ENCODE measurements around the gene FGFR2.
"Not testable (repeated sequence)": the region's sequence is repeated elsewhere in the genome, so short reads cannot be mapped to it uniquely, and the experiment has no call there.

FGFR2 gene

DNA sequence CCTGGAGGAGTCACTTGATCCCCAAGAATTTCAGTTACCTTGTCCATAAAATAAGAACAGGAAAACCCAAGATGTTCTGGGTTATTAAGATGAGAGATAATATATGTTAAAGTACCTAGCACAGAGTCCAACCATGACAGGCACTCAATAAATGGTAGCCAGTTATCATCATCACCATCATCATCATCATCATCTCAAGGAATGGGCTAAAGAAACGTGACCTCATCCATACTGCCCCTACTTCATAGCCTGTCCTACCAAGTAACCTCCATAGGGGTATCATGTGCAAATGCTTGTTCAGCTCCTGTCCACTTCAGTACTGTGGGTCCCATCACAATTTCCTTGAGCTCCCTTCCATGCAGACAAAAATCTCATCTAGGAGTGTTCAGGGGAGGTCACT lies 14.4 kb downstream of the FGFR2 start:
- DNase-seq: no peak

DNA sequence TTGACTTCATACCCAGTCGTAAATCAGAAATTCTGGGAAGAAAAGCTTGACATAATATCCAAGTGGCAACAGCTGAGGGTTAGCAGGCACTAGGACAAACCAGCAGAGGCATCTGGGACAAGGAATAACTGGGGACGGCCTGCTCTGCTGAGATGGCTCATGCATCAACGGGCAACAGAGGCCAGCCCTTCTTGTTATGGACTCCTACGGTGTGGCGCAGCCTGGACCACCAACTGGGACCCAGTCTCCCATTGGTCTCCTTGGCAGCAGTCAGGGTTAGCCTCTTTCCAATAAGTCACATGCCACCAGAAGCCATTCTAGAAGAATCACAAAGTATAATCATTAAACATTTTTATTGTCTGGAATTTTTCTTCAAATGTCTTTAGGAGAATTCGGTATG lies 15.0 kb downstream of the FGFR2 start:
- DNase-seq: no peak

DNA sequence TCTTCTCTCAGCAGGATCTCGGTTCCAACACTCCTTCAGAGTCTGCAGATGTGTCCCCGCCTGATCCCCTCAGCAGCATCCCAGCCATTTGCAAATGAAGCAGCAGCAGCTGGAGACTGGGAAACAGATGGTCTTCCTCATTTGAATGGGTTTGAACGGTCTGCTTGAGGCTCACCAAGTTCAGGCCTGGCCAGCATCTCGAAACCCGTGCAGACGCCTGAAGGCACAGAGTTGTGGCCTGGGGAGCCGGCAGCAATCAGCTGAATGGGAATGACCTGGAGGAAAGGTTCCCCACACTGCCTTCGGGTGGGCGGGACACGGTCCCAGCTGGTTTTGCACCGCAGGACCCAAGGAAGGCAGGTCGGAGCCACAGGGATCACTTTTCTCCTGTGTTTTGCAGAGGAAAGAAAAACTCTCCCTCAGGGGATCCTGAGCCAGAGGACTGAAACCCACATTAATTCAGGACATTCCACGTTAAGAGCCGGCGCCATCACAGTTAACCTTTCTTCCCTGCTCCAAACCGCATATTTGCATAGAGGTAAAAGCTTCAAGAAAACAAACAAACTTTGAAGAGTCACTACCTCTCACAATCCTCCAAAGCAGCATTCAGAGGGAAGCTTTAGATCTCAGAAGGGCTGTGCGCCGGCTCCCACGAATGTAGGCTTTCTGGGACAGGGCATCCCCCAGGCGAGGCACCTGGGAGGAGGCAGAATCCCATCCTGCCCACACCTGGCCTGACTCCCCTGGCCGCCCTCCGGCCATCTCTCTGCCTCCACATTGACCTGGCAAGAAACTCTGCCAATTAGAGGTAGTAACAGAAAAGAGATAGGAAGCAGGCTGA lies 17.7 kb downstream of the FGFR2 start:
- peak in 1 of 2 donors; percentile 35 for DNase-seq

DNA sequence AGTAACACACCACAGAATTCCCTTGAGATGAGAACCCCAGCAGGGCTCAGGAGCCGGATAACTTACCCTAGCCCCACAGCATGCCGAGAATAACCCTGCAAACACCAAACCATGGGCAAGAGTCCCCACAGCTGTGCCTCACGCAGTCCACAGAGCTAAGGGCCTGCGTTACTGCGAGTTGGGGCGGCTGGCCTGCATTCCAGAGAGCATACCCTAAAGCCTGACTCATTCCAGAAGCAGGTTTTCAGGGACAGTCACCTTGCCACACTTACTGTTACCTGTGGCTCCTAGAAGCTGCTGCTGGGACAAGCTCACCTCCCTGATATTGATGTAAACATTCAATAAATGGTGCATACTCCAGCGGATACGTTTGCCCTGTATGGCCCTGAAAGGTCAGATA lies 18.6 kb downstream of the FGFR2 start:
- no peak for DNase-seq

DNA sequence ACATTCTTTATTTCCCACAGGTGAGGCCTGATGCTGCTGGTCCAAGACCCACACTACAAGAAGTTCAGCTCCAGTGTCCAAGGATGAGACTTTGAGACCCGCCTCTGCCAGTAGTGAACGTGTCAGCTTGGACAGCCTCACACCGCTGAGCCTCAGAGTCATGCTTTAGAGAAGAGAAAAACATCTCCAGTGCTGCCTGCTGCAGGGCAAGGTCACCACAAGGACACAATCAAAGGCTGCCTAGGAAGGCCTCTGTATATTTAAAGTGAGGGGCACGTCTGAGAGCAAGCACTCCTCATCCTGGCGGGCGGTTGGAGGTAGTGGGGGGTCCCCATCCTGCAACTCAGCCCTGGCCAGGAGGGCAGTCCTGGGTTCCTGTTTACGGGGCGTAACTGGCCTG lies 19.3 kb downstream of the FGFR2 start:
- no peak for DNase-seq

DNA sequence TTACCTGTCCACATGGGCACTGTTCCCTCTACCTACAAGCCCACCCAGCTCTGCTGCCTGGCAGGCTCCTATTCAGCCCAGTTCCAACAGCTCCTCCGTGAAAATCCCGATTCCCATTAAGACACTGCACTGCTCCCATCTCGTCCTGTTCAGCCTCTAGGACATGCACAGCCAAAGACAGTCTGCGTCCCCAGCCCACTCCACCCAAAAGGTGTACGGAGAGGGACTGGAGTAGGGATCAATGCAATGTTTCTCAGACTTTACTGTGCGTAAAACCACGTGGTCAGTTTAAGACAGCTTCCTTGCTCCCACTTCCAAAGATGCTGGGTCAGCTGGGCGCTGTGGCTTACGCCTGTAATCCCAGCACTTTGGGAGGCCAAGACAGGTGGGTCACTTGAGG lies 19.9 kb downstream of the FGFR2 start:
- DNase-seq: no peak

DNA sequence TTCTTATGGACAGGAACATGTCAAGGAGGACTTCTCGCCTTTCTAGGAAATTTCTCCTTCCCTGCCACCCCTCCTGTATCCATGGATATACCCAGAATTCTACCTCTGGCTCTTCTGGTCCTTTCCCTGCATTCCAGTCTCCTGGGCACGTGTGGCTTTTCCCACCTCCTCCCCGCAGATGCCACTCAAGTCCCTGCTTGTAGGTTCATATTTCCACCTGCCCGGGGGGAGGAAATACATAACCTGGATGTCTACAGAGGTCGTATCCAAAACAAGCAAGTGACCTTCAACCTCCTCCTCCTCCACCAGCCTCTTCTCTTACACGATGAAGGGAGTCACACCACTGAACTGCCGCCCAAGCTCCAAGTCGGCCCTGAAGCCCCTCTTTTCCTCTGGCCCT lies 20.7 kb downstream of the FGFR2 start:
- DNase-seq: no peak

DNA sequence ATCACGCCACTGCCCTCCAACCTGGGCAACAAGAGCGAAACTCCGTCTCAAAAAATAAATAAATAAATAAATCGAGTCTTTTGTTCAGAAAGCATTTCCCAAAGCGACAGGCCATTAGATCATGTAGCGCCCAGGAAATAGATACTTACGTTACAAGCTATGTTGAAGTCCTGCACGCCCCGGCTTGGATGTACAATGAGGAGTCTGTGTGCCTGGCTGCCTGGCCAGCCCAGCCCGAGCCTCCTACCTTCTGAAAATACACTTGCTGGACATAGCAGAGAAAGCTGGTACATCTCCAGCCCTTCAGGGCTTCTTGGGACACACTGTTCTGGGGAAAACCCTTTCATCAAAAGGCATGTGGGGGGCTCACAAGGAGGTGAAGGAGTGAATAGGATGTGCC lies 22.1 kb downstream of the FGFR2 start:
- no peak for DNase-seq

DNA sequence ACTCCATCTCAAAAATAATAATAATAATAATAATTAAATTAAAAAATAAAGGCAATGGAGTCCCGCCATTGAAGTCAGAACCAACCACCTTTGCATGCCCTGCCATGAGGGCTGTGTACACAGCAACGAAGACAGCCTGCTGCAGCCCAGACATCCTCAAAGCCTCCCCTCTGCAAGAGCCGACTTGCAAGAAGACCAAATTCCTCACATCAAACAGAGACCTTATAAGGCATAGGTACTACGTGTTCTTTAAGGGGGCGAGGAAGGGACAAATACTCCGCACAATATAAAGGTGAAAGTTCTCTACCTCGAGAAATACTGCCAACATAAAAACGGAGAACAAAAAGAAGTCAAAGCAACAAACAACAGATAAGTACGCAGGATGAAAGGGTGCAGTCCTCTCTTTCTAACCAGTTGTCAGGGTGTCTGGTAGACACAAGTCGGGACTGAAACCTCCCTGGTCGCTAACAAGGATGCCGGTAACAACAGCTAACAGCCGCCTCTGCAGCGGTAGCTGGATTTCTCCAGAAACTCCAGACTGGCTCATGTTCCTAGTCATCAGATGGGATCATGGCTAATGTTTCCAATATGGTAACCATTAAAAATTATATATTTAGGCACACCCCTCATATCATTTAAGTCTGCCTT lies 23.6 kb downstream of the FGFR2 start:
- no peak for DNase-seq

DNA sequence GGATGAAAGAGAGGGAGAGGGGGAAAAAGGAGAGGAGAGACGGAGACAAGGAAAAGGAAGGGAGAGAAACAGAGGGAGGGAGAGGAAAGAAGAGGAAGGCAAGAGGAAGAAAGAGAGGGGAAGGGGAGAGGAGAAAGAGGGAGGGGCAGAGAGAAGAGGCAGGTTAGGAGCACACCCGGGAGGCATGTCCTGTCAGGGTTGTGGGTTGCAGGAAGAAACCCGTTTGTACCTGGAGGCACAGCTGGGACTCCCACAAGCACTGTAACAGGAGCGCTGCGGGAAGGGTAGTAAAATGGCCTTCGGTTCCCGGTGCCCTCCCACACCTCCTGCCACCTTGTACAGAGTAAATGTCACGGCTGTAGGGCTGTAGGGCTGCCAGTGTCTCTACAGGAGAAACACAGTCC lies 24.7 kb downstream of the FGFR2 start:
- DNase-seq: no peak

DNA sequence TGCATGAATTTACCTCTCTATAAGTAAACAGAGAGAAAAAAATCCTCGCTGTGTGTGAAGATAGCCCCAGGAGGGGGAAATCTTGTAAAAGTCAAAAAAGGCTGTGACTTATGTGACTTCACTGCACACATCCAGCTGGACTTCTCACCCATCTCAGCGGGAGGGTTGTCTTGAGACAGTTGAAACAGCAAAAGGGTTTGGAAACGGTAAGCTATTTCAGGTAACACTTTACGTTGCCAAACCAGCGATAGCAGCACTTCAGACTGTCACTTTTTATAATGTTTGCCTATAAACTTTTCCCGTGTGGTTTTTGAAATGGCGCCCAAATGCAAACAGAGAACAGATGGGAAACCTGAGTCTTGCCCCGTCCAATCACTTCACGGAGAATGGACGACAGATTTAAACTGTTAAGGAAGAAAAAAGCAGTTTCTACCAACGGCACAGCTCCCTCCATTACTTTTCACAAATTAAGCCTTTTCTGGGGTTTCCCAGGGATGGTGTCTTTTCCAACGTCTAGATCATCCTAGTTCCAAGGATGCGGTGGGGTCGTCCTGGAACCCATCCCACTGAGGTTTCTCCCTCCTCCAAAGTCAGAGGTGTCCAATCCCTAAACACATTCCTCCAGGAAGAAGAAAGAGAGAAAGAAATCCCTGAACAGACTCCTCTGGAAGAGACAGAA lies 25.2 kb downstream of the FGFR2 start:
- no peak for DNase-seq

DNA sequence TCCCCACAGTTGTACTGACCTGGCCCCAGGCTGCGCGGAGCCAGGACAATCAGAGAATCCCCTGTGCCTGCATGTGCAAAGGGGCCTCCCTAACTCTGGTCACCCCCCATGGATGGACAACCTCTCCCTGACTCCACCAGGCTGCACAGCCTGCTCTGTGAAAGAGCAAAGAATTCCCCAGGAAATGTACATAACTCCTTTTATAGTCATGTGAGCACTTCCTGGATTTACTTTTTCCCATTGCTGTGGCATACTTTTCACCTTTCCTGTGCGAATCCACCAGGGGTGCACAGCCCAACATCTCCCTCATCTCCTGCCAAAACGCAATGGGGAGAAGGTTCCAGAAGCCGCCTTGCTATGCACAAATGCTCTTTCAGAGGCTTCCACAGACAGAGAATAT lies 27.9 kb downstream of the FGFR2 start:
- no peak for DNase-seq

DNA sequence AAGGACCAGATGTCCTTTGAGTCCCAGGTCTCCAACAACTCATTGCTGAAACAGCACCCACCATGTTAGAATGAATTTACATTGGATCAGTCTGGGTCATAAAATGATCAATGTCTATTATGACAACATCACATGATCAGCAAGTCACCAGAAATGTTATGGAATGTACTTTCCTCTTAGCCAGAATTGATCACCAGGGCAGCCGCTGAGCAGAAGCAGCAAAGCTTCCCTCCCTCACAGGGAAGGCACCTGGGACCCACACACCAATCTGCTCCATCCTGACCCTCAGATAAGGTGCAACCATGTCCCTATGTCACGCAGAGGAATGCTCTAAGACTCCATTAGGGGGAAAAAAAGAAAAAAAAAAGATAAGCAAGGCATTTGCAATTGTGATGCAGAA lies 30.0 kb downstream of the FGFR2 start:
- no peak for DNase-seq

DNA sequence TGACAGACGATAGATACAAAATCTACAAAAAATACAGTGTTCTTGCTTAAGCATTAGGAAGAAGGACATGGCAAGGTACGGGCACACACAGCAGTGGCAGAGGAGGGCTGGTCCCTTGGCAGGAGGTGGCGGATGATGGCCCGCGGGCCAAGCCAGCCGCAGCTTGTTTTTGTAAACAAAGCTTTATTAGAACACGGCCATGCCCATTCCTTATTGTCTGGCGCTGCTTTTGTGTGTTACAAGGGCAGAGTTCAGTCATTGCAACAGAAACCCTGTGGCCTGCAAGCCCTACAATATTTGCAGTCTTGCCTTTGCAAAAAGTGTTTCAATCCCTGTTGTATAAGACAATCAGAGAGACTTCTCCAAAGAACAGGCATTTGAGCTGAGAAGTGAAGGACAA lies 30.7 kb downstream of the FGFR2 start:
- no peak for DNase-seq

DNA sequence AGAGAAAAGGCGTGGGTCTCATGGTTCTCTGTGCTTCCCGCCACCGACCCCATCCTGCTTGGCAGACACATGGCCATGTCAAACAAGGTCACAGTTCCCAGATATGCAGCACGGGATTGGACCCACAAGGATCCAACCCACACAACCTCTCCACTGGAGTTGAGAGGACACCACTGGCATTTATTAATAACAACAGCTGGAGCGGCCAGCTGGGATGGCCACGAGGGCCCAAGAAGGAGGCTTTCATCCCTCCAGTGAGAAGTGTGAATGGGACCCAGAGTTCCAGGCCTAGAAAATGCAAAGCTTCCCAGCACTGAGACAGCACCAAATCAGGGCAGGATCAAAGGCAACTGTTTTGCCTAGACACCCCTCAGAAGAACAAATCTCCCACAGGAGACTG lies 31.5 kb downstream of the FGFR2 start:
- peak in 1 of 2 donors; percentile 55 for DNase-seq

DNA sequence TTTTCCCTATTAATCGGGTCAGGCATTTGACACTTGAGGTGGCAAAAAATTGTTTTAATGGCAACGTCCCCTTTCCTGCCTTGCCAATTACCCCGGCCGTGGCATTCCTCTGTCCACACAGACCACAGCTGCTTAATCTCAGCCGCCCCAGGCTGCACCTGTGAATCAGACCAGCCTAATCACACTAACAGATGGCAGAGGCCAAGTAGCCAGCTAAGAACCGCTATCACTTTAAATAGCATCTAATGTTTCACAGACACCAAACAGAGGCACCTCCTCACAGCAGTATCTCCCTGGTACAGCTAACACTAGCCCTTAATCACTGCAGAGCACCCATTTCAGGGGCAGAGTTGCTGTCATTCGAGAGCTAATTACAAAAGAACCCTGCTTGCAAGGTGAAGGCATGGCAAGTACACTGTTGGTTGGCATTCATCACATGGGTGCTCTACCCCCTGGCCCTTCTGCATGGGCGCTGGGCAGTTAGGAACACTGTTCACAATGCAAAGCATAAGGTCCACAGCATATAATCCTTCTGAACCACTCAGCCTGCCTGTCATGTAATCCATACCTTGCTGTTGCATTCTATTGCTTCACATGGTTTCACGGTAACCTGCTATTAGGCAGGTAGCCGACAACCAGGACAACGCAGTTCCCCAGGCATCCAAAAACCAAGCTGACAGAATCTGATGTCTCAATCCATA lies 38.8 kb downstream of the FGFR2 start:
- DNase-seq: no peak

DNA sequence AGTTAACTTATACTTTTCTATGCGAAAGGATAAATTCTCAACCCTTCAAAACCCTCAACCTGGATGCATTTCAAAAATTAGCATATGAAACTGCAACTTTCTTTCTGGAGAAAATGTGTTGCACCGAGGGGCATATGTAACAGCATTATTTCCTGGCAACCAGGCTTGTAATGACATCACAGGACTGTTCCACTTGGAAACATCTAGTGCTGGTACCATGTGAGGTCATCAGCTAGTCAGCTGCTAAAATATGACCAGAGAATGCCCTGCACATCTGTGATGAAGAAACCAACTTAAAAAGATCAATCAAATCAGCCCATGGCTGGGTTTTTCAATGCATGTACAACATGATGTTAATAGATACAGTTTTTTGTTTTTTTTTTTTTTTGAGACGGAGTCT lies 40.0 kb downstream of the FGFR2 start:
- peak in 1 of 2 donors; percentile 16 for DNase-seq

DNA sequence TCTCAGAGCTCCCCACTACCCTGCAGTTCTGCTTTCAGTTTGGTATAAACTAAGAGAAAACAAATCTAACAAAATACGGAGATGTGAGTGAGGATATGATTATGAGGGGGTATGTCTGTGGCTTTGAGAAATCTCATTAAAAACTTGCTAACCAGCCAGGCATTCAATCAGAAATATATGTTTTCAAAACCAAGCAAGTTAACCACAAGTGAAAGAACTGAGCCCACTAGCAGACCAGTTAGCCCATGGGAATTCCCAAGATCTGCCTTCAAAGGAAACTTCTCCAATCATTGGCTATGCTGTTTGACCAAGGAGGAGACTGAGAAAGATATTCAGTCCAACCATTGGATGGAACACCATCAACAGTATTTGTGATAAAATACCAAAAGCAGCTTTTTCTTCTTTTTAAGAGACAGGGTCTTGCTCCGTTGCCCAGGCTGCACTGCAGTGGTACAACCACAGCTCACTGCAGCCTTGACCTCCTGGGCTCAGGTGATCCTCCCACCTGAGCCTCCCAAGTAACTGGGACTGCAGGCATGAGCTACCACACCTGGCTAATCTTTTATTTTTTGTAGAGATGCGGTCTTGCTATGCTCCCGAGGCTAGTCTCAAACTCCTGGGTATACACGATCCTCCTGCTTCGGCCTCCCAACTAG lies 41.2 kb downstream of the FGFR2 start:
- no peak for DNase-seq

DNA sequence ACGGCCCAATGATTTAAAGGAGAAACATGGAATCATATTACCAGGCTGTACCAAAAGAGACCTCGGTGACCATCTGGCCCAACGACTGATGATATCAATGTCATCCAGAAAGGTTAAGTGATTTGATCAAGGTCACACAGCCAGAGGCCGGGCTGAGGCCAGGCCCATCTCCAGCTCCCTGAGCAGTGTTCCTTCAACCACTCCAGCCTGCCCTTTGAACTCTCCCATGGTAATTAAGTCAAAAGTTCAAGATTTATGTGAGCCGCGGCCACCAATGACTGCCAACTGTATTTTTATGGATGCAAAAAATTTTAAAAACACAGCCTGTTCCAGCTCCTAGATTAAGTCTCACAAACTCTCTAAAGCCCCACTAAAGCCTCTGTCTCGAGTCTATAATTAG lies 41.8 kb downstream of the FGFR2 start:
- no peak for DNase-seq

DNA sequence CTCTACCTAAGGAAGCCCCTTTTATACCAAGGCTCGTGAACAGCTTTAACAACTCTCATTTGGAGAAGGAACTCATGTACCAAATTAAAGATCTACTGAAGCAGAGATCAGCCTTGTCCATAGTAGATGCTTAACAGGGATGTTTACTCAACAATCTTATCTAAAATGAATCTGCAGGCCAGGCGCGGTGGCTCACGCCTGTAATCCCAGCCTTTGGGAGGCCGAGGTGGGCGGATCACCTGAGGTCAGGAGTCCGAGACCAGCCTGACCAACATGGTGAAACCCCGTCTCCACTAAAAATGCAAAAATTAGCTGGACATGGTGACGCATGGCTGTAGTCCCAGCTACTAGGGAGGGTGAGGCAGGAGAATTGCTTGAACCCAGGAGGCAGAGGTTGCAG lies 43.3 kb downstream of the FGFR2 start:
- not testable (repeated sequence) for DNase-seq

DNA sequence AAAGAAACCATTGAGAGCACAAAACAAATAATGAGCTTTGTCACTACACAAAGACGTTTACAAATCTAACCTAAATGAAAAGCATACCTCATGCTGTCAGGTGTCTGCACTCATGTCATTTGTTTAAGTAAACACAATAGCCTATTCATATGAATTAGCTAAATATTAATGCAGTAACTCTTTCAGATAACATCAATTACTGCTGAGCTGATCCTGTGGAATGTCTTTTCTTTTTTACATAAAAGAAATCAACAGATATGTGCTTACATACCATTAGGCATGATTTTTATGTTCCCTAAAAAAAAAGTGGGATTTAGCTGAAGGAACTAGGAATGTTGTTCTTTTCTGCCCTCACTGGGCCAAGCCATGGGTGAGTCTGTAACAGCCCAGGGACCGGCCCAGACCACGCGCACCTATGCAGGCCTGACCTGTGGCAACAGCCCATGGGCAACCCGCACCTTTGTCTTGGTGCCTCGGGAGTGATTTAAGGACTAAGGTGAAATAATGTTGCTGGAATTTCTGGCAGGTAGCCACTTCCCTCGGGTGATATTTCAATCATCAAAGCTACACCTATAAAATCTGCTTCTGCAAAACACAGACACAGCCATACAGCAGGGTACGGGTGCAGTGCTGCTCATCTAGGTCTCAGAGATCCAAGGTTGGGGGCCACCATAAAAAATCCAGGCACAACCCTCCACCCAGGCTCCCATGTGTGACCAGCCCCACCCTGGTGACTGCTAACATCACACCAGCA lies 44.6 kb downstream of the FGFR2 start:
- no peak for DNase-seq

DNA sequence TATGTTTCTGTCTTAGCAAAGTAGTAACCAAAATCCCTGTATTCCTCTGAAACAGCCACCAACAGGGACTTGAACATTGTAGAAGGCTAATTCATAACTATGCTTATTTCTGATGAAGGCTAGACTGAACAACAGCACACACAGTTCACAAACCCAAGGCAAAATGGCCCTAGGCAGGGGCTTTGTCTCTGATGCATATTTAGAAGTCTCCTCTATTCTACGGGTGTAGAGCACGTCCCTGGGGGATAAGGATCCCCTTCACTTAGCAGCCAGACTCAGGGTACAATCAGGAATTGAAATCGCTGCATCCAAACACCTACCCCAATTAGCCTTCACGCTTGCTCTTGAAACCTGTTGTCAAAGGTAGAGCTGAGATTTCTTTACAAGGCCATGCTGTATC lies 45.5 kb downstream of the FGFR2 start:
- no peak for DNase-seq
